Measurements from ENCODE around the gene KRT20.

The KRT20 gene

DNA sequence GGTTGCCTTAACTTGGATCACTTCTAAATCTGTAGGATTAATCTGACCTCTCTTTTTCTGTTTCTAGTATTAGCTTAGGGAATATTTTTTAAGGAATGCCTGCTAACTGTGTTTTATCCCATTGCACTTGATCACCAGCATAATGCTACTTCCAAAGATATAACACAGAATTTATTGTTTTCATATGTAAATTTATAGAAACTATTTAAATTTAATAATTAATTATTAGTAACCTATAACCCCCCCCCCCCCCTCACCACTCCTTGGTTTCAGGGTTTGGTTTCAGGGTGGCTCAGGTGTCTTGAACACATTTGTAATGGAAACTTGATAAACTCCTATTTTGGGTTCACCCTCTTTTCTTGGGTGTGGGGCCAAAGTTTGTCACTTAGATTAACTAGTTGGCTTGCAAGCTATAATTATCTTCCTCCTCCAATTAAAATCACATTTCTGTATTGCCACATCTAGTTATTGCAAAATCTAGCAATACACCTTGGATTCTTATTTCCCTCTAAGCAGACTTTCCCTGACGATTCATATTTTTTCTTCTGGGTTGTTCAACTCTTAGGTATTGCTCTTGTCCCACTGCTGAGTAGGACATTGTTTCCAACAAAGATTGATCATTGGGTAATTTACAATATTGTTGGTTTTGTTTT is 36.3 kb downstream of the KRT20 start:
- DNase-seq = no peak

DNA sequence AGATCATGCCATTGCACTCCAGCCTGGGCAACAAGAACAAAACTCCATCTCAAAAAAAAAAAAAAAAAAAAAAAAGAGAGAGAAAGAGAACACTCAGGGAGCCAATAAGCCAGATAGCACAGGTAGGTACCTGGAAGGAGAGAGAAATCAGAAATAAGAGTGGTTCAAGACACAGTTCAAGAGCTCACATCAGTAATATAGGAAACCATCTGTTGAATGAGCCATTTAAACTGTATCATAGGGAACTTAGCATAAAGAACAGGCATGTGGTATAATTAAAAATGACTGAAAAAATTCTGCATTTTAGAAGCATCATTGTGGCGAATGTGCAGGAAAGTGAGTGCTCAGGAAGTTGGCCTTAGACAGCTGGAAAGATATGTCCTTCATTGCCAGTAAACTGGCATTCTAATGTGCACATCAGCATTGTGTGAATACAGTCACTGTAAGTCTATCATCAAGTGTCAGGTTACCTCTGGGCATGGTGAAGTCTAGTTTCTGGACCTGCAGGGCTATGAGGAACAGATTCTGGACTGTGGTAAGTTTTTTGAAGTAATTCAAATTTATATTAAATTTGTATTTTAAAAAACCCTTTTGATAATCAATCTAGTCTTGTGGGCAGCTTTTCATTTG is 38.4 kb downstream of the KRT20 start:
- DNase-seq = no peak

DNA sequence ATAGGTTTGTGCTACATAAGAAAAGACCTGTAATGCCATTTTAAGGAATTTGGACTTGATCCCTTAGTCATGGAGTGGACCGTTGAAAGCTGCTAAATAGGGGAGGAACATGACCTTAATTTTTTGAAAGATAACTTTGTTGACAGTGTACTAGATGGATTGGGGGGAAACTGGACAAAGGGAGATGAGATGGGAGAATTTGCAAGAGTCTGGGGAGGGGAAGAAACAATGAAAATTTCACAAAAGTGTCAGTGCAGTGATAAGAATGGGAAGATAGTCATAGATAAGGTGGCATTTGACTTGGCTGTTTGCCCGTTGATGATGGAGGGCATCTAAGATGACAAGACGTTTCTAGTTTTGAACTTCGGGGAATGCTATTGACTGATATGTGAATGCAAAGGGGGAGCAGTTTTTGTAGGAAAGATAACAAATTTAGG is 40.4 kb downstream of the KRT20 start:
- no peak for DNase-seq

DNA sequence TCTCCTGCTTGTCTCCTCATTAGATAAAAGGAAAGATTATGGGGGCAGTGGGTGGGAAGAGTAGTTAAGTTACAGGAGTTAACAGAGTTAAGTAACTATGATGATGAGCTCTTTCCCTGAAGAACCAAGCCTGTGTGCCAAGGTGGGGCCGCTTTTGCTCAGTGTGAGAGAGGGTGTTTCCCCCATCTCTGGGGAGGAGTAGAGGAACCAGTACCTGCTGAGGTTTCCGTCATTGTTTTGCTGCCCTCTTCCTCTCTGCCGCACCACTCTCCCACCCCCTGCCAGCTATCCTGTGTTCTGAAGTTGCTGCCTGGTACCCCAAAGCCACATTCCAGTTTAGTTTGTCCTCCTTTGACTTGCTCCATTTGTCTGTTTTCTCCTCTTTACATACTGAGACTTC is 41.8 kb downstream of the KRT20 start:
- no peak for DNase-seq

DNA sequence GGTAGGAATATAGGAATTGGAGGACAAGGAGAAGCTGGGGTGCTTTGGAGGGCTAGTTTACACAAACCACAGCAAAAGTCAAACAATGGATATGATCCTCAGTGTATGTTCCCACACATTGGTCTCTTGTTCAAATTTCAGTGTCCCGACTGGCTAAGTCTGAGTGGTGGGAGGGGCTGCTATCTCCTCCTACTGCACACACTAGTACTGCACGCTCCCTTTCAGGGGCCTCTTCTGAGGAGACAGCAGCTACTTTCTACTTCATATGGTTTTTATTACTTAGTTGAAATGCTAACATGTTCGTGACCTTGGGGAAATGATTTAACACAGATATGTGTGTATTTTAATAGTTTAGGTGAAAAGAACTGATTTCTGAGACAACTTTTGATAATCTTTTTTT is 43.8 kb downstream of the KRT20 start:
- no peak for DNase-seq

DNA sequence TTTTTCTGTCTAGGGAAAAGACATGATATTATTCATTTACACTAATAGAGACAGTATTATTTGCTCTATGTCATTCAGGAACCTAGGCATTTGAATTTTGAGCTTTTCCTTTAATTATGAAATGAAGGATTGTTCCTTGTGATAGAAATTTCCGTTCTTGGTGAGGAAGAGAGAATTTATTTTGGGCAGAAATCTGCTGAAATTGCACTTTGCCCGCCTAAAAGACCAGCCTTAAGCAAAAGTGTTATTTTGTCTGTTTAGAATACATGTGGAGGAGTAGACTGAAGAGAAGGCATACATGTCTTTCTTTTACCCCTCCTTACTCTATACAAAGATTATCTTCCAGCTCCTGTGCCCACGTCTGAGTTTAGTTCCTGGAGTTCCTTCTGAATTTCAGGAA is 45.8 kb downstream of the KRT20 start:
- DNase-seq = no peak

DNA sequence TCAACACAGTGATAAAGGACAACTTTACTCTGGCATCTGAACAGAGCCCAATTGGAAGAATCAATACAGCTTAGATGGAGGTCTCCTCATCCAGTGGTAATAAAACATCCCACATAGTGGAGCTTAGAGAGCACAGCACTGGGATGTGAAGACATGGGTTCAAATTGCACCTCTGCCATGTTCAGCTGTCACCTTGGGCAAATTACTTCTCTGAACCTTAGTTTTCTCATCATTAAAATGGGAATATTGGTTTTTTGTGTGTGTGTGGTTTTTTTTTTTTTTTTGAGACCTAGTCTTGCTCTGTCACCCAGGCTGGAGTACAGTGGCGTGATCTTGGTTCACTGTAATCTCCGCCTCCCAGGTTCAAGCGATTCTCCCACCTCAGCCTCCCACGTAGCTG is 49.0 kb downstream of the KRT20 start:
- no peak for DNase-seq

DNA sequence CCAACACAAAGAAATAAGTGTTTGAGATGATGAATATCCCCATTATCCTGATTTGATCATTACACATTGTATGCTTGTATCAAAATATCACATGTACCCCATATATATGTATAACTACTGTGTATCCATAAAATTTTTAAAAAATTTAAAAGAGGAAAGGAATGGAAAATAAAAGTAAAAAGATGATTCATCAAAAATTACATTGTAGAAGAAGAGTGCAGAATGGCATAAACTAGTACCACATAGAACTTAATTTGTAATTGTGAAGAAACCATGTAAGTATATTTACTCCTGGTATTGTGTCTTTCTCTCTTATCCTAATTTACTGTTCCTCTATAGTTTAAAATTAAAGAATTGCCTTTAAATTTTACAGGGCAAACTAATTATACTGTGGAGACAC is 51.2 kb downstream of the KRT20 start:
- DNase-seq = no peak

DNA sequence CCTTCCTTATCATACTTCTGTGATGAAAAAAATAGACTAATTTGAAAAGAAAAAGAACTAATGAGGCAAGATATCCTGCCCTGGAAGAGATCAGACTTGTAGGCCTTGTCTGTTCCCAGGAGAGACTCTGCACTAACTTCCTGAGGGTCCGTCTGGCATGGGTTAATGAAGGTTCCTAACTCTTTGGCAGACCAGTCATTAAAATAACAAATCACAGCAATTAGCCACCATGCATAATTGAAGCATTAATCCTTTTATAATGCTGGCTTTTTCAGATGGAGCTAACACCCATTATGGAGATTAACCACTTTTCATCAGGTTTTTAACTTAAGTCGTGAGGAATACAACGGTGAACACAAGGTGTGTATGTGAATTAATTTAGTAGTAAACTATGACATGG is 52.2 kb downstream of the KRT20 start:
- DNase-seq = no peak

DNA sequence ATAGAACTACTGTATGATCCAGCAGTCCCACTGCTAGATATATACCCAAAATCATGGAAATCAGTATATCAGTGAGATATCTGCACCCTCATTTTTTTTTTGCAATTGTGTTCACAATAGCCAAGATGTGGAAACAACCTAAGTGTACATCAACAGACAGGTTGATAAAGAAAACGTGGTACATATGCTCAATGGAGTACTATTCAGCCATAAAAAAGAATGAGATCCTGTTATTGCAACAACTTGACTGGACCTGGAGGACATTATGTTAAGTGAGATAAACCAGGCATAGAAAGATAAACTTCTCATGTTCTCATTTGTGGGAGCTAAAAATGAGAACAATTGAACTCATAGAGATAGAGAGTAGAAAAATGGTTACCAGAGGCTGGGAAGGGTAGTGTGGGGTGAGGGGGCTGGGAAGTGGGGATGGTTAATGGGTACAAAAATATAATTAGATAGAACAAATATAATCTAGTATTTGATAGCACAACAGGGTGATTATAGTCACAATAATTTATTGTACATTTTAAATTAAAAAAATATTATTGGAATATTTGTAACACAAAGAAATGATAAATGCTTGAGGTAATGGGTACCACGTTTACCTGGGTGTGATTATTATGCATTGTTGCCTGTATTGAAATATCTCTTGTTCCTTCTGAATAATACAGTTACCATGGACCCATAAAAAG is 54.8 kb downstream of the KRT20 start:
- DNase-seq = no peak

DNA sequence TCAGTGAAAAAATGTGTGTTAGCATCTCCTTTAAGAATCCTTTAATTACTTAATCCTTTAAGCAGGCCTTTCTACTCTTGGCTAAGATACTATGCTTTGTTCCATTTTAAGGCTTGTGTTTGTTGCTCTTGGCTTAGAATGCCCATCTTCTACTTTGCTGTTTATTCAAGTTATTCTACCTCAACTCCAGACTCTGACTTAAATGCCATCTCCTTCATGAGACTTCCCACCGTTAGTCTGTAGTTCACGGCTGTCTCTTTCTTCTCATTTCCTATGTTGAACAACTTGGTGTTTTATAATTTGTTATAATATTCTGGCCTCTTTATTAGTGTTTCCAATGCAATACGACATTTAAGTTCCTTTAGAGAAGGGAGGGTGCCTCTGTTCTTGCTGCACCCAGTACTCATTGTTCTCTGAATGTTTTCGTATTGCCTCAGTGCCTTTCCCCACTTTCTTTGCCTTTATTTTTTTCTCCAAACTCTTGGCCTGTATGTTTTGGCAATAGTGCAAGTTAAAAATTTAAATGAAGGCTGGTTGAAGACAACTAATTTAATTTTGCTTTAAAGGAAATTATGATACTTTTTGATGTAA is 56.5 kb downstream of the KRT20 start:
- DNase-seq = no peak

DNA sequence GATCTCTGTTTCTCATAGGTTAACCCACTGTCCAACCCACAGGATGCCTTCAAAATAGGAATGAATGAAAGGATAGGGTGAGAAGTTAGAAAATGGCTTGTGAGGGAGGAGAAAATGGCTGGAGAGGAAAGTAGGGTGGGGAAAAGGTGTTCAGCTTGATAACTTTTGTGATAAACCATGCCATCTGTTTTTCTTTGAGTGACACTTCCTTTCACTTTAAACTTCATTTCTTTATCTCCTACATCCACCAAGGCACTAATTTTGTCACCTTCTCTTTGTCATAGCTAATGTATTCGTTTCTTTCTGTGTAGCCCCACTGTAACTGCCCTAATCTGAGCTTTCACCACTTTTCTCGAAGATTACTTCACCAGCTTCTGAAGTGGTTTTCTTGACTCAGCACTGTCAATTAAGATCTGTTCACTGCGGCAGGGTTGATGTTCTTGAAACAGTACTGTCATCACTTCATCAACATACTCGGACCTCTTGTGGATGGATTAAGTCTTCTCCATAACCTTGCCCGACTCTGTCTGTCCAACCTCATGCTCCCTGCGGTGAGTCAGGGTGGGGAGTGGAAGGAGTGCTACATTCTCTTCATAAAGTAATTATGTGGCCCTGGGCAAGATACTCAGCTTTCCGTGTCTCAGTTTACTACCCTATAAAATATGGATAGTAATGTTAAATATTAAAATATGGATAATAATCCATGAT is 57.1 kb downstream of the KRT20 start:
- no peak for DNase-seq
